OCI-LY3 (cell line): ENCODE measurements around the gene LMNA.

Experiments used
- H2AFZ ChIP-seq: fragments of 200-600, 300-600 bp; shearing (Covaris generic); 2 replicates; pipeline ENCODE4 v1.6.0; 2014; ENCODE audit warnings: antibody characterized with exemption, low read depth, low read length
- H3K27ac ChIP-seq: fragments of 200-600, 300-600 bp; sonication (generic); 2 replicates; pipeline ENCODE4 v1.5.1; 2014; ENCODE audit warnings: mild to moderate bottlenecking, low read length, moderate library complexity, mixed read lengths
- H3K27me3 ChIP-seq: fragments of 200-600, 300-600 bp; sonication (generic); 2 replicates; pipeline ENCODE4 v1.6.1; 2014; ENCODE audit warnings: low read depth, low read length, mixed read lengths
- H3K36me3 ChIP-seq: fragments of 200-600, 300-600 bp; sonication (generic); replicated peaks from 2 replicates; pipeline ENCODE3; 2014; ENCODE audit warnings: low read depth, low read length, mixed read lengths
- H3K4me1 ChIP-seq: fragments of 300-600, 200-600 bp; sonication (generic); 2 replicates; pipeline ENCODE4 v1.6.1; 2014; ENCODE audit warnings: low read length, mixed read lengths
- H3K4me2 ChIP-seq: fragments of 200-600, 300-600 bp; sonication (generic); 2 replicates; pipeline ENCODE4 v1.6.1; 2014; ENCODE audit warnings: low read length, mixed read lengths
- H3K4me3 ChIP-seq: fragments of 300-600, 200-600 bp; sonication (generic); 2 replicates; pipeline ENCODE4 v1.5.1; 2014; ENCODE audit warnings: antibody characterized with exemption, mild to moderate bottlenecking, low read length, moderate library complexity
- H3K79me2 ChIP-seq: fragments of 300-600, 200-600 bp; shearing (Covaris generic); 2 replicates; pipeline ENCODE4 v1.6.1; 2014; ENCODE audit warnings: mild to moderate bottlenecking, low read length, mixed read lengths
- H3K9ac ChIP-seq: fragments of 300-600, 200-600 bp; shearing (Covaris generic); 2 replicates; pipeline ENCODE4 v1.6.0; 2014; ENCODE audit warnings: mild to moderate bottlenecking, low read length, moderate library complexity
- H3K9me3 ChIP-seq: fragments of 200-600, 300-600 bp; shearing (Covaris generic); 2 replicates; pipeline ENCODE4 v1.6.1; 2014; ENCODE audit warnings: low read length, mixed read lengths; ENCODE audit not compliant: insufficient read depth
- H4K20me1 ChIP-seq: fragments of 200-600, 300-600 bp; sonication (generic); 2 replicates; pipeline ENCODE4 v1.6.1; 2016; ENCODE audit warnings: low read length, mixed read lengths; ENCODE audit not compliant: insufficient read depth
- EZH2phosphoT487 ChIP-seq: fragments of 200-600 bp; shearing (Covaris generic); IDR thresholded peaks from 2 replicates; pipeline ENCODE4 v1.6.1; 2018; ENCODE audit warnings: antibody characterized with exemption, mixed run types, low read depth
- TF ChIP-seq, protein P1 (sequence below): fragments of 200-600, 300-600 bp; sonication (generic); IDR thresholded peaks from 2 replicates; pipeline ENCODE4 v1.5.1; 2014; ENCODE audit warnings: antibody characterized with exemption, low read length, low read depth

The LMNA gene

DNA sequence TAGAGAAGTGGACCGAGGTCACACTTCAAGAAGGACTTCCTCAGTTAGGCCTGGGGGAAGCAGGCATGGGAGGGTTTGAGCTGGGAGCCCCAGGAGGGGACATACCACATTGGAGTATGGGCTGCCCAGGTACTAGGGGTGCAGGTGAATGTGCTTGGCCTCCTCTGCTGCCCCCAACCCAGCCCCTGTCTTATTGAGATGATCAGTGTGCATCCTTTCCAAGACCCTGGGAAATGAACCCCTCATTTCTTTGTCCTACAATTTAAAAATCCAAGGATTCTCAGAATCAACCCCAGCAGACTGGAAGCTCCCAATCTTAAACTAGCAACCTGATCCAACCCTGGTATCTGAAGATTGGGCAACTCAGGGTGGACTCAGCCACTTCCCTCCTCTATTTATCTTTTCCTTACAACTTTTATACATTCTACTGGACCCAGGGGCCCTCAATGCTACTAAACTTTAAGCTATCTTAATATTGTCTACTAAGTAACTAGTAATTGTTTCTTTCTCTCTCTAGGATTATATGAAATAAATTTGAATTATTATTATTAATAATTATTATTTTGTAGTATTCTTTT is 41.3 kb upstream of the LMNA start:
- H3K4me3 ChIP-seq: no peak overlapping the region
- no peaks in the 10 kb centered on the region for H3K27me3 ChIP-seq
- H3K79me2 ChIP-seq: no peaks in the 10 kb centered on the region
- H3K27ac ChIP-seq: no peak overlapping the region
- TF ChIP-seq EZH2phosphoT487: no peak
- TF ChIP-seq, protein P1, sequence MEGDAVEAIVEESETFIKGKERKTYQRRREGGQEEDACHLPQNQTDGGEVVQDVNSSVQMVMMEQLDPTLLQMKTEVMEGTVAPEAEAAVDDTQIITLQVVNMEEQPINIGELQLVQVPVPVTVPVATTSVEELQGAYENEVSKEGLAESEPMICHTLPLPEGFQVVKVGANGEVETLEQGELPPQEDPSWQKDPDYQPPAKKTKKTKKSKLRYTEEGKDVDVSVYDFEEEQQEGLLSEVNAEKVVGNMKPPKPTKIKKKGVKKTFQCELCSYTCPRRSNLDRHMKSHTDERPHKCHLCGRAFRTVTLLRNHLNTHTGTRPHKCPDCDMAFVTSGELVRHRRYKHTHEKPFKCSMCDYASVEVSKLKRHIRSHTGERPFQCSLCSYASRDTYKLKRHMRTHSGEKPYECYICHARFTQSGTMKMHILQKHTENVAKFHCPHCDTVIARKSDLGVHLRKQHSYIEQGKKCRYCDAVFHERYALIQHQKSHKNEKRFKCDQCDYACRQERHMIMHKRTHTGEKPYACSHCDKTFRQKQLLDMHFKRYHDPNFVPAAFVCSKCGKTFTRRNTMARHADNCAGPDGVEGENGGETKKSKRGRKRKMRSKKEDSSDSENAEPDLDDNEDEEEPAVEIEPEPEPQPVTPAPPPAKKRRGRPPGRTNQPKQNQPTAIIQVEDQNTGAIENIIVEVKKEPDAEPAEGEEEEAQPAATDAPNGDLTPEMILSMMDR: no peak
- H2AFZ ChIP-seq: no peak overlapping the region
- H3K9ac ChIP-seq: no peak overlapping the region
- H3K9me3 ChIP-seq: no peaks in the 10 kb centered on the region
- H3K36me3 ChIP-seq: no peaks in the 10 kb centered on the region
- H4K20me1 ChIP-seq: no peaks in the 10 kb centered on the region
- H3K4me1 ChIP-seq: no peaks in the 10 kb centered on the region
- no peak overlapping the region for H3K4me2 ChIP-seq

DNA sequence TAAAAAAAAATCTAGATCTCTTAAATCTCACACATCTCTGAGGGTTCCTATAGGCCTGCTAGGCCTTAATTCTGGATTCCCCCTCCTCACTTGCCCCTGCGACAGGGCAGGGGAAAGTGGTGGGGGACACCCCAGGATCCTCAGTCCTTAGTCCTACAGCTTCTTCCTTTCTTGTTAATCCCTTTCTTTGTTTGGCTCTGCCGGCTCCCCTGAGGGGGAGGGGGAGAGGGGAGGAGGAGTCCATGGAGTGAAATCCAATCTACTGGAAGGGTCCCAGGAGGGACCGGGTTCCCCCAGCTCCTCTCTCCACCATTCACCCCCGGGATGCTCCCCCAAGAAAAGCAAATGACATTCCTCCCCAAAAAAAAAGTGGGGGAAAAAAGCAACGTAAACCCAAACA is 40.8 kb upstream of the LMNA start:
- H3K27me3 ChIP-seq: no peaks in the 10 kb centered on the region
- no peaks in the 10 kb centered on the region for H3K79me2 ChIP-seq
- H3K9me3 ChIP-seq: no peaks in the 10 kb centered on the region
- H3K4me3 ChIP-seq: no peak overlapping the region
- no peak overlapping the region for H2AFZ ChIP-seq
- no peak overlapping the region for H3K4me2 ChIP-seq
- no peaks in the 10 kb centered on the region for H3K36me3 ChIP-seq
- no peak overlapping the region for H3K9ac ChIP-seq
- TF ChIP-seq, protein P1: no peak
- no peak for TF ChIP-seq EZH2phosphoT487
- no peak overlapping the region for H3K27ac ChIP-seq
- H4K20me1 ChIP-seq: no peaks in the 10 kb centered on the region
- no peaks in the 10 kb centered on the region for H3K4me1 ChIP-seq

DNA sequence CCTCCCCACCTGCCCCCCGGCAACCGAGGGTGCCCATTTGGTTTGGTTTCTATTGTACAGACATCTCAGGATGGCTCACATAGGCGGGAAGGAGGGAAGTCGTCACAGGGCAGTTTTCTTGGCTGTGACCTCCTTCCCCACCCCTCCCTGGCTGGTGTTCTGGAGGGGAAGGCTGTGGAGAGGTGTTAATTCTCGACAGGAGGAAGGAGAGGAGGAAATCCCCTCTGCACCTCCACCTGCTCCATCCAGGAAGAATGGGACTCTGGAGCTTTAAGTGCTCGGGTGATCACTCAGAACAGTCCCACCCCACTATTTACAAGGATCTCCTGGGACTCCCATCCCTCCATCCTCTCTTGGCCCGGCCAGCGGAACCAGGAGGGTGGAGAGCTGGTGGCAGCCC is 39.9 kb upstream of the LMNA start:
- Histone ChIP-seq H2AFZ (no peak overlapping the region), H3K79me2 (no peaks in the 10 kb centered on the region), H3K27me3 (no peaks in the 10 kb centered on the region), H4K20me1 (no peaks in the 10 kb centered on the region), H3K4me3 (no peak overlapping the region), H3K27ac (no peak overlapping the region), H3K9ac (no peak overlapping the region), H3K9me3 (no peaks in the 10 kb centered on the region), H3K36me3 (no peaks in the 10 kb centered on the region), H3K4me1 (no peaks in the 10 kb centered on the region), H3K4me2 (no peak overlapping the region)
- no peak for TF ChIP-seq EZH2phosphoT487
- TF ChIP-seq, protein P1: no peak

DNA sequence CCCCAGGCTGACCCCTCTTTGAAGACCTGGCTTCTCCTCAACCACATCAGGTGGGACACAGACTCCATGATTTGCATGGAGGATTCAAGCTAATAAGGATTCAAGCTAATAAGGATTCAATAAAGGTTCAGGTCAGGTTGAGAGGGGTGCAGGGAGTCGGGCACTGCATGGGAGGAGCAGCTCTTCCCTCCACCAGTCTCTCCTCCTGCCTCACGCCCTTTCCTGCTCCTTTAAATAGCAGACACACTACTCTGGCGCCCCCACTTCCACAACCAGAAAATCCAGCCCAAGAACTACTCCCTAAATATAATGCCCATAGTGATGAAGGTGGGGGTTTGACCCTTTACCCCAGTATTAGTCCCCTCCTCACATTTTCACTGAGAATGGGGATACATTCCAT is 39.3 kb upstream of the LMNA start:
- Histone ChIP-seq H3K36me3 (no peaks in the 10 kb centered on the region), H3K79me2 (no peaks in the 10 kb centered on the region), H3K4me1 (no peaks in the 10 kb centered on the region), H4K20me1 (no peaks in the 10 kb centered on the region), H3K4me3 (no peak overlapping the region), H3K27ac (no peak overlapping the region), H3K27me3 (no peaks in the 10 kb centered on the region), H3K9ac (no peak overlapping the region), H3K9me3 (no peaks in the 10 kb centered on the region), H3K4me2 (no peak overlapping the region), H2AFZ (no peak overlapping the region)
- TF ChIP-seq, protein P1: no peak
- TF ChIP-seq EZH2phosphoT487: no peak
